HG03432 (cell line): Measurements from ENCODE around the gene TTC27.
A peak's percentile ranks its signal among the peaks of the same experiment; 100 is the strongest.
"Not testable (repeated sequence)": the region's sequence is repeated elsewhere in the genome, so short reads cannot be mapped to it uniquely, and the experiment has no call there.

Source experiments
- ATAC-seq: cut with Tn5 transposase; IDR thresholded peaks from one replicate; pipeline ENCODE4 v1.9.1; 2021; ENCODE audit warnings: mild to moderate bottlenecking, moderate library complexity; ENCODE audit not compliant: unreplicated experiment

The TTC27 gene

DNA sequence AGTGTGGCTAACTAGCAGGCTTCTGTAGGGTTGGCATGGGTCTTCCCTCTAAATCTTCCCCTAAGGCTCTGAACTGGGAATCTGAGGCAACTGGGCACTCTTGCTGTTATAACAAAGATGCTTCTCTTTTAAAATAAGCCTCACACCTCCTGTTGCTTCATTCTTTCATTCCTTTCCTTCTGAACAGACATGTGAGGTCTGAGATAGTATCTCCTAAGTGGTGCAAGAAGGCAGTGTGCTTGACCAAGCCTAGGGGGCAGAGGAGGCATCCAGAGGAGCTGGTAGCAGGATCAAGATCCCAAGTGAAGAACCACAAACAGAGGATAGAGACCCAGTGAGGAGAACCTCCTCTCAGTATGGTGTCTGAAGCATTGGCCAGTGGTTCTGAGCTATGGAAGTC lies 90.9 kb downstream of the TTC27 start:
- no peak for ATAC-seq

DNA sequence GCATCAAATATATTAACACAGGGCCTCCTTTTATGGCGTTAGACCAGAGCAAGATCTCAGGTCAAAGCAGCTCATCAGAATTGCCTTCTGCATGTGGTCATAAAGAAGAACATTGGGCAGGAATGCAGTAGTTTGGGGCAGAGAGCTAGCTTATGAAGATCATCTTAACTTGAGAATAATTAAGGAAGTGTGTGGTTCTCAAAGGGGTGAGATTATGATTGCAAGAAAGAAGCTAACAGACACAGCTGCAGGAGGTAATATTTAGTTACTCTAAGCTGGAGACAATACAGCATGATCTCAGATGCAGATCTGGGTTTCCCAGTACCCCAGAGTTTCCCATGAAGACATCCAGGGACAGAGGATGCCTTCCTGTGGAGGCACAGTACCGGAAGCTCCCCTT lies 91.6 kb downstream of the TTC27 start:
- no peak for ATAC-seq

DNA sequence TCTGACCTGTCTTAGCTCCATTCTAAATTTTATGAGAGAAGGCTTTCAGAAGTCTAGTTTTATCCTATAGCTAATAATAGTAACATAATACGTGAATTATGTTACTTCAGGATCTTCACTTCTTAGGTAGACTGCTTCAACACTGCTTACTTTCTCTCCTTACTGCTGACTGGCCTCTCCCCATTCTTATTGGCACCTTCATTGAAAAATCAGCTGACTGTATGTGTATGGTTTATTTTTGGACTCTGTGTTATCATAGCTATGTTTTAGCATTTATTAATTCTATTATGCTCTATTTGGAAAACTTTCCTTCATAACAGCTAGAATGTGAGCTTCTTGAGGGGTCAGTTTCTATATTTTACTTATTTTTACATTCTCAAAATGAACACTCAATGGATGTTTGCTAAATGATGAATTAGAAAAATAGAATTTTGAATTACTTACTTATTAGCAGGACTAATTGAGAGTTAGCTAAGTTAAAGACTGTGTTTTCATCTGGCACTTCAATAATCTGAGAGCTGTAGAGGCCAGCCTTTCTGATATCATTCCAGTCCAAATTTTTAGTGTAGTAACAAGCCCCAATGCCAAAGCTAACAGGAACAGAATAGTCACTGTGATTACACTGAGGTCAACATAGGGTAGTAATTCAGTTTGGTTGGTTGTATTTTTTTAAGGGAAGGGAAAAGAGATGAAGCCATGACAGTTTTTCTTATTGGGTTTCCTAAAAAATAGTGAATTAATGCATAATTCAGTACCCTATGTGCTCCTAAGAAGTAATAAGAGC lies 92.3 kb downstream of the TTC27 start:
- ATAC-seq = no peak

- no peak for ATAC-seq
Measured at GRCh38 chr2:32720771-32721170, 92.9 kb downstream of the TTC27 start.

- ATAC-seq = no peak
Measured at GRCh38 chr2:32721376-32721775, 93.5 kb downstream of the TTC27 start.

DNA sequence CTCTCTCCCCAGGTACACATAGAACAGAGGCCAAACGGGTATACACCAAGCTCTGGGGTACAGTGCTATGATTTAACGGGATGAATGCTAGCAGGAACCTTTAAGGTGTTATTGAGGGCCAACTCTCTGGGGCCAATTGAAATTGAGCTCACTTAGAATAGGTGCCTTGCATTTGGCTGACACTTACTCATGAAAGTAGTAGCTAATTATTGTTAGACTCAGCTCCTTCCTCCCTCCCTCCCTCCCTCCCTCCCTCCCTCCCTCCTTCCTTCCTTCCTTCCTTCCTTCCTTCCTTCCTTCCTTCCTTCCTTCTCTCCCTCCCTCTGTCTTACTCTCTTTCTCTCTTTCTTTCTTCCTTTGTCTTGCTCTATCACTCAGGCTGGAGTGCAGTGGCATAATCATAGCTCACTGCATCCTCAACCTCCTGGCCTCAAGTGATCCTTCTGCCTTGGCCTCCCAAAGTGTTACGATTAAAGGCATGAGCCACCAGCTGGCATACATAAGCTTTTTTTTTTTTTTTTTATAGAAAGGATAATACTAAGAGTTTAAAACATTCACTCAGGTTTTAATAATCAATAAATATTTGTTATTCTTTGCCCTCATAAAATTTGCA lies 95.7 kb downstream of the TTC27 start:
- ATAC-seq = no peak

DNA sequence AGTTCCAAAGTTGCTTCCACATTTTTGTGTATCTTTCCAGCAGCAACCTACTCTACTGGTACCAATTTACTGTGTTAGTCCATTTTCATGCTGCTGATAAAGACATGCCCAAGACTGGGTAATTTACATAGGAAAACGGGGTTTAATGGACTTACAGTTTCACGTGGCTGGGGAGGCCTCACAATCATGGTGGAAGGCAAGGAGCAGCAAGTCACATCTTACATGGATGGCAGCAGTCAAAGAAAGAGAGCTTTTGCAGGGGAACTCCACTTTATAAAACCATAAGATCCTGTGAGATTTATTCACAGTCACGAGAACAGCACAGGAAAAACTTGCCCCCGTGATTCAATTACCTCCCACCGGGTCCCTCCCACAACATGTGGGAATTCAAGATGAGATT lies 98.8 kb downstream of the TTC27 start:
- ATAC-seq = not testable (repeated sequence)

GRCh38 chr2:32727157-32727556 lies 99.3 kb downstream of the TTC27 start:
- no peak for ATAC-seq

GRCh38 chr2:32730958-32731357 lies 103.1 kb downstream of the TTC27 start:
- not testable (repeated sequence) for ATAC-seq

GRCh38 chr2:32732120-32732519 lies 104.3 kb downstream of the TTC27 start:
- ATAC-seq = no peak

DNA sequence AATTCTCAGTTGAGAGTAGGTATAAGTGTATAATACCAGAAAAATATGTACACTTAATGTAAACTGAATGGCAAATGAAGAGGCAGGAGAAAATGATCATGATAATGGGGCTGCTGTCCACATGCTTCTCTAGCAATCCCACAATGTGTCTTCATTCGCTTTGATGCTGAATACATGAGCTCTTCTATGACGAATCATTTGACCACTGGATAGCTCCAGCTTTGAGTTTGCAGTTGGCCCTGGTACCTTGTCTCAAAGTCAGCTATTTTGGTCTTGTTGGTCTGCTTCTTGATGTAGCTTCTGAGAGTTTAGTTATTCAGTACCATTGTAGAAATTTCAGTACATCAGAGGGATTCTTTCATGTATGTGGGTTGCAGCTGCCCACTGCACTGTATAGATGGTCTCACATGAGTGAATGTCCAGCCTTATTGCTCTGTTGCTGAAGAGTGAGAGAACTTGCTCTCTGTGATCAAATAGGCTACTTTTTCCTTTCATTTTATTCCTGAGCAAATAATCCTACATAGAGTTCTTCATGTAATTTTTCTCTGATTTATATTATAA lies 105.1 kb downstream of the TTC27 start:
- ATAC-seq = no peak

- no peak for ATAC-seq
Measured at GRCh38 chr2:32735348-32735747, 107.5 kb downstream of the TTC27 start.

DNA sequence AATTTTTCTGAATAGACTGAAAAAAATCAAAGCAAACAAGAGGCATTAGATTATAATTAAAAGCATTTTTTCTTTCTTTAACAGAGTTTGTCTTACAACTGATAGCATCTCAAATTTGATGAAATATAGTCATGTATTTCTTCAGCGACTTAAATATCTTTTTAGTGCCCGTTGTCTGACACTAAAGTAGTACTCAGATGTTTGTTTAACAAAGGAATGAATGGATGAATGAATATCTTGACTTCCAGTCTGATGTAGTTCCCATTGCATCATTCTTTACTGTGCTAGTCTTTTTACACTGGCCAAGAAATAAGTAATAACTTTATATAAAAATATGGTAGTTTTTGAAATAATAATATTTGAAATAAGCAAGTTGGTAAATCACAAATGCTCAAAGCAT lies 111.1 kb downstream of the TTC27 start:
- no peak for ATAC-seq

- no peak for ATAC-seq
Measured at GRCh38 chr2:32739664-32740063, 111.8 kb downstream of the TTC27 start.

- ATAC-seq = no peak
Measured at GRCh38 chr2:32741575-32741974, 113.7 kb downstream of the TTC27 start.

DNA sequence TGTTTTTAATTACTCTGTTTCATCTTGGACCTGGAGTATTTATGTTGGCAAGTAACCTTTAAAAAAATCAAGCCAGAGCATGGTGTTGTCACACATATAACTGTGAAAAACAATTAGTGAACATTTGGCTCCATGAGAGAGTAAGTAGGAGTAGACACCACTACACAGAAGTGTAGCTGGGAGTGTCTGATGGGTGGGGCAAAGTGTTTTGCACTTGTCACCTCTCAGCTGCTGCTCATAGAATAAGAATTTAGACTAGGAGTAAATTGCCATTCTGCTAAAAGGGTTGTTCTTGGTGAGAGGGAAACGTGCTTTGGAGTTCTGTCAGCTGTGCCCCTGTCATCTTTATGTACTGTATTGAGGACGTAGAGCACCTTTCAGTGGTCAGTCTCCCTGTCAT lies 114.5 kb downstream of the TTC27 start:
- ATAC-seq = no peak

- ATAC-seq = peak; percentile 66
Measured at GRCh38 chr2:32743480-32744236, 115.8 kb downstream of the TTC27 start.

DNA sequence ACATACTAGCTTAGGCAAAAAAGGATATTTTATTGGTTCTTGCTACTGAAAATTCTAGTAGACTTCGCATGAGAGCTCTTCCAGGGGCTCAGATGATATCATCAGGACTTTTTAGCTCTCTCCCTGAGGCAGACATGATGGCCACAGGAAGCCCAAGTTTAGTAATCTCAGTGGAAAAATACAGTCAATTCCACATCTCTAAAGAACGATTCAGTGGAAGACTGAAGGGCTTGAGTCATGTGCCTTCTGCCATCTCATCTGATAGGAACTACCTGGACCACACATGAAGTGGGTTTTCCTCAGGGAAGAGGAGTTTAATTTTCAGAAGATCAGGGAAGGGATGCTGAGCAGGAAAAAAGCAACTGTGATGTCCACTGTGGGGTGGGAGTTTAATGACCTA lies 117.3 kb downstream of the TTC27 start:
- no peak for ATAC-seq

GRCh38 chr2:32745675-32746074 lies 117.8 kb downstream of the TTC27 start:
- no peak for ATAC-seq

GRCh38 chr2:32746669-32747068 lies 118.8 kb downstream of the TTC27 start:
- no peak for ATAC-seq

GRCh38 chr2:32748158-32748557 lies 120.3 kb downstream of the TTC27 start:
- ATAC-seq = no peak

GRCh38 chr2:32750880-32751279 lies 123.0 kb downstream of the TTC27 start:
- no peak for ATAC-seq
